ENCODE measurements around the gene PUS1. TPM values are rescaled to one million over a fixed set of nuclear protein-coding genes. Genes with fewer than 3 reads are reported as not detected.

The PUS1 gene
- total and polyA plus RNA-seq, 9 of the 15 experiments (the other 6 are each of a cell fraction or from before 2014, with no cell fraction given): 1.9 to 90.8 (median 30.0) TPM

- TF ChIP-seq, protein P1, sequence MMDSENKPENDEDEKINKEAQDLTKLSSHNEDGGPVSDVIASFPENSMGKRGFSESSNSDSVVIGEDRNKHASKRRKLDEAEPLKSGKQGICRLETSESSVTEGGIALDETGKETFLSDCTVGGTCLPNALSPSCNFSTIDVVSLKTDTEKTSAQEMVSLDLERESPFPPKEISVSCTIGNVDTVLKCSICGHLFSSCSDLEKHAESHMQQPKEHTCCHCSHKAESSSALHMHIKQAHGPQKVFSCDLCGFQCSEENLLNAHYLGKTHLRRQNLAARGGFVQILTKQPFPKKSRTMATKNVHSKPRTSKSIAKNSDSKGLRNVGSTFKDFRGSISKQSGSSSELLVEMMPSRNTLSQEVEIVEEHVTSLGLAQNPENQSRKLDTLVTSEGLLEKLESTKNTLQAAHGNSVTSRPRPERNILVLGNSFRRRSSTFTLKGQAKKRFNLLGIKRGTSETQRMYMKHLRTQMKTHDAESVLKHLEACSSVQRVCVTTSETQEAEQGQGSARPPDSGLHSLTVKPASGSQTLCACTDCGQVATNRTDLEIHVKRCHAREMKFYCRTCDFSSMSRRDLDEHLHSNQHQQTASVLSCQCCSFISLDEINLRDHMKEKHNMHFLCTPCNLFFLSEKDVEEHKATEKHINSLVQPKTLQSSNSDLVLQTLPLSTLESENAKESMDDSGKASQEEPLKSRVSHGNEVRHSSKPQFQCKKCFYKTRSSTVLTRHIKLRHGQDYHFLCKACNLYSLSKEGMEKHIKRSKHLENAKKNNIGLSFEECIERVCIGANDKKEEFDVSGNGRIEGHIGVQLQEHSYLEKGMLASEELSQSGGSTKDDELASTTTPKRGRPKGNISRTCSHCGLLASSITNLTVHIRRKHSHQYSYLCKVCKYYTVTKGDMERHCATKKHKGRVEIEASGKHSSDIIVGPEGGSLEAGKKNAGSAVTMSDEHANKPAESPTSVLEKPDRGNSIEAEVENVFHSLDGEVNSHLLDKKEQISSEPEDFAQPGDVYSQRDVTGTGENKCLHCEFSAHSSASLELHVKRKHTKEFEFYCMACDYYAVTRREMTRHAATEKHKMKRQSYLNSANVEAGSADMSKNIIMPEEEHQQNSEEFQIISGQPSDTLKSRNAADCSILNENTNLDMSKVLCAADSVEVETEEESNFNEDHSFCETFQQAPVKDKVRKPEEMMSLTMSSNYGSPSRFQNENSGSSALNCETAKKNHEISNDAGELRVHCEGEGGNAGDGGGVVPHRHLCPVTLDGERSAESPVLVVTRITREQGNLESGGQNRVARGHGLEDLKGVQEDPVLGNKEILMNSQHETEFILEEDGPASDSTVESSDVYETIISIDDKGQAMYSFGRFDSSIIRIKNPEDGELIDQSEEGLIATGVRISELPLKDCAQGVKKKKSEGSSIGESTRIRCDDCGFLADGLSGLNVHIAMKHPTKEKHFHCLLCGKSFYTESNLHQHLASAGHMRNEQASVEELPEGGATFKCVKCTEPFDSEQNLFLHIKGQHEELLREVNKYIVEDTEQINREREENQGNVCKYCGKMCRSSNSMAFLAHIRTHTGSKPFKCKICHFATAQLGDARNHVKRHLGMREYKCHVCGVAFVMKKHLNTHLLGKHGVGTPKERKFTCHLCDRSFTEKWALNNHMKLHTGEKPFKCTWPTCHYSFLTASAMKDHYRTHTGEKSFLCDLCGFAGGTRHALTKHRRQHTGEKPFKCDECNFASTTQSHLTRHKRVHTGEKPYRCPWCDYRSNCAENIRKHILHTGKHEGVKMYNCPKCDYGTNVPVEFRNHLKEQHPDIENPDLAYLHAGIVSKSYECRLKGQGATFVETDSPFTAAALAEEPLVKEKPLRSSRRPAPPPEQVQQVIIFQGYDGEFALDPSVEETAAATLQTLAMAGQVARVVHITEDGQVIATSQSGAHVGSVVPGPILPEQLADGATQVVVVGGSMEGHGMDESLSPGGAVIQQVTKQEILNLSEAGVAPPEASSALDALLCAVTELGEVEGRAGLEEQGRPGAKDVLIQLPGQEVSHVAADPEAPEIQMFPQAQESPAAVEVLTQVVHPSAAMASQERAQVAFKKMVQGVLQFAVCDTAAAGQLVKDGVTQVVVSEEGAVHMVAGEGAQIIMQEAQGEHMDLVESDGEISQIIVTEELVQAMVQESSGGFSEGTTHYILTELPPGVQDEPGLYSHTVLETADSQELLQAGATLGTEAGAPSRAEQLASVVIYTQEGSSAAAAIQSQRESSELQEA (IDR thresholded peaks at IDR 0.05; ENCODE audit: low read depth): peak; percentile 84
- TF ChIP-seq CC2D1A (IDR thresholded peaks at IDR 0.05) (no peak; the same call in 1 of the 2 replicates), FOXK1 (CRISPR knock-in tag; IDR thresholded peaks at IDR 0.05; ENCODE audit: borderline replicate concordance) (no peak), MEF2A (IDR thresholded peaks at IDR 0.05; ENCODE audit: control insufficient read depth, low read depth, low read length) (no peak), ZNF347 (CRISPR knock-in tag; IDR thresholded peaks at IDR 0.05; ENCODE audit: low read depth) (no peak), TSC22D4 (tag; IDR thresholded peaks at IDR 0.05) (no peak), CHD1 (IDR thresholded peaks at IDR 0.05; ENCODE audit: low read length) (no peak), ZNF551 (CRISPR knock-in tag; IDR thresholded peaks at IDR 0.05) (no peak), E2F5 (CRISPR knock-in tag; IDR thresholded peaks at IDR 0.05) (no peak), ZNF41 (CRISPR knock-in tag; conservative IDR thresholded peaks at IDR 0.05) (no peak), JUND (IDR thresholded peaks at IDR 0.05; ENCODE audit: borderline replicate concordance, low read depth, low read length) (no peak), JUND (tag; IDR thresholded peaks at IDR 0.05; ENCODE audit: borderline replicate concordance, low read depth, low read length) (no peak; the same call in 2 of the 3 replicates), EP300 (IDR thresholded peaks at IDR 0.05; ENCODE audit: low read length) (no peak)
- TF ChIP-seq, protein P2, sequence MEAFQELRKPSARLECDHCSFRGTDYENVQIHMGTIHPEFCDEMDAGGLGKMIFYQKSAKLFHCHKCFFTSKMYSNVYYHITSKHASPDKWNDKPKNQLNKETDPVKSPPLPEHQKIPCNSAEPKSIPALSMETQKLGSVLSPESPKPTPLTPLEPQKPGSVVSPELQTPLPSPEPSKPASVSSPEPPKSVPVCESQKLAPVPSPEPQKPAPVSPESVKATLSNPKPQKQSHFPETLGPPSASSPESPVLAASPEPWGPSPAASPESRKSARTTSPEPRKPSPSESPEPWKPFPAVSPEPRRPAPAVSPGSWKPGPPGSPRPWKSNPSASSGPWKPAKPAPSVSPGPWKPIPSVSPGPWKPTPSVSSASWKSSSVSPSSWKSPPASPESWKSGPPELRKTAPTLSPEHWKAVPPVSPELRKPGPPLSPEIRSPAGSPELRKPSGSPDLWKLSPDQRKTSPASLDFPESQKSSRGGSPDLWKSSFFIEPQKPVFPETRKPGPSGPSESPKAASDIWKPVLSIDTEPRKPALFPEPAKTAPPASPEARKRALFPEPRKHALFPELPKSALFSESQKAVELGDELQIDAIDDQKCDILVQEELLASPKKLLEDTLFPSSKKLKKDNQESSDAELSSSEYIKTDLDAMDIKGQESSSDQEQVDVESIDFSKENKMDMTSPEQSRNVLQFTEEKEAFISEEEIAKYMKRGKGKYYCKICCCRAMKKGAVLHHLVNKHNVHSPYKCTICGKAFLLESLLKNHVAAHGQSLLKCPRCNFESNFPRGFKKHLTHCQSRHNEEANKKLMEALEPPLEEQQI (IDR thresholded peaks at IDR 0.05): no peak
- TF ChIP-seq, protein P3, sequence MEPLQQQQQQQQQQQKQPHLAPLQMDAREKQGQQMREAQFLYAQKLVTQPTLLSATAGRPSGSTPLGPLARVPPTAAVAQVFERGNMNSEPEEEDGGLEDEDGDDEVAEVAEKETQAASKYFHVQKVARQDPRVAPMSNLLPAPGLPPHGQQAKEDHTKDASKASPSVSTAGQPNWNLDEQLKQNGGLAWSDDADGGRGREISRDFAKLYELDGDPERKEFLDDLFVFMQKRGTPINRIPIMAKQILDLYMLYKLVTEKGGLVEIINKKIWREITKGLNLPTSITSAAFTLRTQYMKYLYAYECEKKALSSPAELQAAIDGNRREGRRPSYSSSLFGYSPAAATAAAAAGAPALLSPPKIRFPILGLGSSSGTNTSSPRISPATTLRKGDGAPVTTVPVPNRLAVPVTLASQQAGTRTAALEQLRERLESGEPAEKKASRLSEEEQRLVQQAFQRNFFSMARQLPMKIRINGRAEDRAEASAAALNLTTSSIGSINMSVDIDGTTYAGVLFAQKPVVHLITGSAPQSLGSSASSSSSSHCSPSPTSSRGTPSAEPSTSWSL (CRISPR knock-in tag; IDR thresholded peaks at IDR 0.05; ENCODE audit: borderline replicate concordance): no peak
Observed at GRCh38 chr12:131949431-131950181, 20.5 kb downstream of the PUS1 start, which contains the start of gene EP400 (continued).
